H1 (cell line): ENCODE results near the gene CEP192. TPM values are rescaled to one million over a fixed set of nuclear protein-coding genes. Genes with fewer than 3 reads are reported as not detected.

ENCODE experiments used
- CTCF ChIA-PET: fragments of 300-600 bp; sonication (Branson Sonifier 250); formaldehyde crosslinking; loops from one replicate; lab custom pipeline; 2021; ENCODE audit not compliant: partially characterized antibody; lab: Charles Lee
- POLR2A ChIA-PET: fragments of 300-600 bp; sonication (Branson Sonifier 250); formaldehyde crosslinking; loops from one replicate; lab custom pipeline; 2021; ENCODE audit warnings: inconsistent platforms; ENCODE audit not compliant: partially characterized antibody; lab: Charles Lee
- DNase-seq, 2 experiments: peaks; one replicate each; pipeline versions ENCODE4 v3.0.0 to v3.0.0-alpha.2; 2010 to 2022; ENCODE audit warnings: low spot score in 2 of 2, low read depth in 1 of 2, mixed read lengths in 1 of 2
- FAIRE-seq: peaks from 2 replicates; lab custom pipeline; 2011; peaks lifted over from hg19 to GRCh38; lab: Jason Lieb, UNC
- H2AFZ ChIP-seq: 2 replicates; pipeline ENCODE4 v1.8.1; 2012; ENCODE audit warnings: low read length, inconsistent platforms
- H2AK5ac ChIP-seq: 2 replicates; pipeline ENCODE4 v1.6.1; 2013; ENCODE audit warnings: low read depth, low read length
- H2BK120ac ChIP-seq: replicated peaks from 2 replicates; pipeline ENCODE3; 2013; ENCODE audit warnings: low read depth, low read length, inconsistent platforms
- H2BK12ac ChIP-seq: 2 replicates; pipeline ENCODE4 v1.6.1; 2013; ENCODE audit warnings: low read depth, low read length
- H2BK15ac ChIP-seq: 2 replicates; pipeline ENCODE4 v1.6.1; 2013; ENCODE audit warnings: low read length
- H2BK20ac ChIP-seq: 2 replicates; pipeline ENCODE4 v1.6.1; 2013; ENCODE audit warnings: low read length
- H2BK5ac ChIP-seq: 2 replicates; pipeline ENCODE4 v1.6.1; 2013; ENCODE audit warnings: low read depth, low read length
- H3K14ac ChIP-seq: 2 replicates; pipeline ENCODE4 v1.6.1; 2013; ENCODE audit warnings: inconsistent platforms; ENCODE audit not compliant: insufficient read length
- H3K18ac ChIP-seq: 2 replicates; pipeline ENCODE4 v1.6.1; 2013; ENCODE audit warnings: low read length; ENCODE audit errors: extremely low read depth
- H3K23ac ChIP-seq: 2 replicates; pipeline ENCODE4 v1.6.1; 2013; ENCODE audit warnings: inconsistent platforms; ENCODE audit not compliant: insufficient read length
- H3K23me2 ChIP-seq: 2 replicates; pipeline ENCODE4 v1.6.1; 2013; ENCODE audit warnings: low read depth, low read length
- H3K27ac ChIP-seq: 2 replicates; pipeline ENCODE4 v1.6.1; 2011; ENCODE audit warnings: low read depth, low read length, inconsistent platforms
- H3K27me3 ChIP-seq, 4 experiments: replicated peaks in 1 of 4; 1 replicate in 1 of 4; 2 replicates in 3 of 4; pipeline versions ENCODE4 v1.6.1 to v1.8.1; 2011 to 2013; ENCODE audit warnings: low read length in 3 of 4, mild to moderate bottlenecking in 3 of 4, inconsistent platforms in 2 of 4, mixed read lengths in 2 of 4, moderate library complexity in 1 of 4; ENCODE audit not compliant: control insufficient read depth in 3 of 4, insufficient read depth in 3 of 4; ENCODE audit errors: extremely low read depth in 1 of 4
- H3K36me3 ChIP-seq, 4 experiments: 2 replicates each; pipeline versions ENCODE4 v1.6.1 to v1.8.1; 2011 to 2013; ENCODE audit warnings: mild to moderate bottlenecking in 4 of 4, low read length in 3 of 4, moderate library complexity in 2 of 4, control low read depth in 1 of 4, inconsistent platforms in 1 of 4; ENCODE audit not compliant: insufficient read depth in 4 of 4, control insufficient read depth in 2 of 4
- H3K4ac ChIP-seq: replicated peaks from 2 replicates; pipeline ENCODE3; 2013; ENCODE audit warnings: low read length, low read depth, mixed read lengths, inconsistent platforms; ENCODE audit not compliant: insufficient read length
- H3K4me1 ChIP-seq, 4 experiments: replicated peaks in 1 of 4; 1 replicate in 1 of 4; 2 replicates in 3 of 4; pipeline versions ENCODE4 v1.6.1 to v1.8.1; 2011 to 2013; ENCODE audit warnings: low read length in 3 of 4, inconsistent platforms in 2 of 4, mixed read lengths in 1 of 4; ENCODE audit not compliant: insufficient read depth in 4 of 4, control insufficient read depth in 3 of 4
- H3K4me2 ChIP-seq, 2 experiments: 2 replicates each; pipeline versions ENCODE4 v1.6.1 to v1.8.1; 2011 to 2013; ENCODE audit warnings: low read depth in 2 of 2, low read length in 2 of 2, control low read depth in 1 of 2, inconsistent platforms in 1 of 2, mild to moderate bottlenecking in 1 of 2; ENCODE audit not compliant: insufficient read depth in 1 of 2
- H3K4me3 ChIP-seq, 4 experiments: fragments of 200-600, 300-600 bp in 1 of 4; sonication (generic), shearing (Covaris generic), sonication (Bioruptor Twin) in 1 of 4; 2 replicates each; pipeline versions ENCODE4 v1.5.1 to v1.8.1; 2011 to 2016; ENCODE audit warnings: low read length in 4 of 4, low read depth in 3 of 4, control low read depth in 2 of 4, inconsistent platforms in 2 of 4, mild to moderate bottlenecking in 2 of 4, mixed read lengths in 1 of 4, moderate library complexity in 1 of 4; ENCODE audit not compliant: insufficient read depth in 2 of 4; ENCODE audit errors: extremely low read depth in 1 of 4
- H3K56ac ChIP-seq: replicated peaks from 2 replicates; pipeline ENCODE3; 2013; ENCODE audit warnings: low read depth, mild to moderate bottlenecking, mixed read lengths, low read length, inconsistent platforms; ENCODE audit not compliant: insufficient read length
- H3K79me1 ChIP-seq: 2 replicates; pipeline ENCODE4 v1.6.1; 2013; ENCODE audit warnings: low read depth, low read length, control low read depth
- H3K79me2 ChIP-seq, 2 experiments: 2 replicates each; pipeline versions ENCODE4 v1.6.1 to v1.8.1; 2012 to 2013; ENCODE audit warnings: low read length in 2 of 2, mild to moderate bottlenecking in 2 of 2, inconsistent platforms in 1 of 2; ENCODE audit not compliant: insufficient read depth in 2 of 2, control insufficient read depth in 1 of 2
- H3K9ac ChIP-seq, 4 experiments: replicated peaks in 1 of 4; 1 replicate in 1 of 4; 2 replicates in 3 of 4; pipeline versions ENCODE4 v1.6.1 to v1.8.1; 2011 to 2013; ENCODE audit warnings: low read depth in 3 of 4, low read length in 3 of 4, control low read depth in 2 of 4, mild to moderate bottlenecking in 2 of 4, moderate library complexity in 2 of 4, inconsistent platforms in 1 of 4; ENCODE audit errors: extremely low read depth in 1 of 4
- H3K9me3 ChIP-seq, 2 experiments: 2 replicates each; pipeline versions ENCODE4 v1.6.1 to v1.8.1; 2012 to 2013; ENCODE audit warnings: mild to moderate bottlenecking in 2 of 2, moderate library complexity in 2 of 2, control low read depth in 1 of 2, inconsistent platforms in 1 of 2, low read depth in 1 of 2, low read length in 1 of 2, mixed read lengths in 1 of 2; ENCODE audit not compliant: insufficient read depth in 2 of 2
- H4K20me1 ChIP-seq, 2 experiments: replicated peaks in 1 of 2; 2 replicates each; pipeline versions ENCODE3 to v1.8.1; 2011 to 2013; ENCODE audit warnings: inconsistent platforms in 2 of 2, low read length in 2 of 2, mild to moderate bottlenecking in 1 of 2; ENCODE audit not compliant: insufficient read depth in 2 of 2, control insufficient read depth in 1 of 2
- H4K5ac ChIP-seq: 2 replicates; pipeline ENCODE4 v1.6.1; 2013; ENCODE audit warnings: low read length, low read depth, mixed read lengths, inconsistent platforms; ENCODE audit not compliant: insufficient read length
- H4K8ac ChIP-seq: 2 replicates; pipeline ENCODE4 v1.8.0; 2013; ENCODE audit warnings: mild to moderate bottlenecking, moderate library complexity, low read length, inconsistent platforms; ENCODE audit not compliant: insufficient read depth; ENCODE audit errors: extremely low read depth
- H4K91ac ChIP-seq: replicated peaks from 2 replicates; pipeline ENCODE3; 2013; ENCODE audit warnings: low read length, mixed read lengths, inconsistent platforms; ENCODE audit not compliant: insufficient read length
- FOSL1 ChIP-seq: IDR thresholded peaks from 2 replicates; pipeline ENCODE4 v1.6.1; 2011; ENCODE audit warnings: mild to moderate bottlenecking, low read depth, low read length, moderate library complexity; ENCODE audit not compliant: insufficient read depth
- RNF2 ChIP-seq: fragments of 200-900, 300-1000 bp; sonication (generic); IDR thresholded peaks from 2 replicates; pipeline ENCODE4 v1.7.1; 2016; ENCODE audit warnings: borderline replicate concordance, low read depth, mild to moderate bottlenecking, antibody characterized with exemption, low read length; ENCODE audit not compliant: poor library complexity, severe bottlenecking; ENCODE audit errors: missing control alignments
- SIX5 ChIP-seq: IDR thresholded peaks from 2 replicates; pipeline ENCODE4 v1.6.1; 2011; ENCODE audit warnings: mild to moderate bottlenecking, low read depth, low read length
- WGBS, 2 experiments: shearing (Covaris generic) in 1 of 2; methylation state at CpG; one replicate each; pipeline versions ENCODE4 v1.1.6 to v1.1.7; 2013 to 2015; ENCODE audit warnings: low lambda C conversion rate in 2 of 2, mixed read lengths in 2 of 2, inconsistent platforms in 1 of 2, low coverage in 1 of 2, missing lambda C conversion rate in 1 of 2; ENCODE audit not compliant: insufficient replicate concordance in 2 of 2, insufficient coverage in 1 of 2, insufficient read length in 1 of 2; ENCODE audit errors: extremely low coverage in 1 of 2, missing lambda C conversion rate in 1 of 2; 5-methylcytosine and 5-hydroxymethylcytosine counted together
- polyA plus RNA-seq, 7 experiments: library from polyadenylated mRNA; depleted of rRNA in 3 of 7; stranded (reverse) in 5 of 7; unstranded in 2 of 7; fragments of >200 nt in 5 of 7; fragments of 200-250 nt in 2 of 7; gene quantifications; 1 replicate in 5 of 7; 2 replicates in 1 of 7; 4 replicates in 1 of 7; pipeline versions ENCODE4 v1.2.1 to v1.2.3, GENCODE V29; 2011 to 2013; ENCODE audit warnings: missing spikeins in 2 of 7, mixed read lengths in 2 of 7
- total RNA-seq: library from RNA; stranded (reverse); fragmentation: NEBNext Ultra II Directional; extraction: Animal tissue kit (Norgen Biotek cat#: 25700); gene quantifications from 2 replicates; pipeline ENCODE4 v1.2.1, GENCODE V29; 2021

The CEP192 gene
- total and polyA plus RNA-seq, 2 of the 8 experiments (the other 6 are each of a cell fraction or from before 2014, with no cell fraction given): 13.4 to 23.1 TPM

- Histone ChIP-seq H4K5ac (no peak overlapping the region), H3K9me3 (no peaks in the 10 kb centered on the region), H3K27me3 (no peaks in the 10 kb centered on the region), H3K18ac (no peak overlapping the region), H3K14ac (no peak overlapping the region), H4K91ac (no peak overlapping the region), H2BK20ac (no peak overlapping the region), H2BK12ac (no peak overlapping the region), H2AK5ac (no peak overlapping the region), H4K8ac (no peak overlapping the region), H4K20me1 (no peaks in the 10 kb centered on the region), H3K23ac (no peak overlapping the region), H3K4me2 (no peak overlapping the region), H2BK120ac (no peak overlapping the region), H3K4me1 (no peaks in the 10 kb centered on the region), H2AFZ (no peak overlapping the region), H3K9ac (no peak overlapping the region), H2BK15ac (no peak overlapping the region), H3K79me1 (no peaks in the 10 kb centered on the region), H3K36me3 (peaks cover 10 to 47% (median 23%) of the 10 kb centered on the region in 4 experiments; a peak in 7 of 8 replicates), H3K4ac (no peak overlapping the region), H3K79me2 (peaks cover 0 to 4% of the 10 kb centered on the region in 2 experiments; a peak in 1 of 4 replicates), H3K27ac (no peak overlapping the region), H3K56ac (no peak overlapping the region), H2BK5ac (no peak overlapping the region), H3K4me3 (no peak overlapping the region), H3K23me2 (no peaks in the 10 kb centered on the region)
- no peak for DNase-seq
- CTCF ChIA-PET: no interaction called here
- 87% methylated on average over 3 of the region's 3 CpGs; no CpG with 5 or more reads in 1 of the 2 experiments for WGBS, 2 experiments
- TF ChIP-seq SIX5: no peak
- TF ChIP-seq RNF2: no peak
- no peak for TF ChIP-seq FOSL1
- POLR2A ChIA-PET: no interaction called here
- no peak for FAIRE-seq
These were observed 28.1 kb downstream of the CEP192 start for GRCh38 chr18:13019301-13019700.
